Uterus (tissue), 2 donors: Measurements from ENCODE around the gene MKS1.
A peak's percentile ranks its signal among the peaks of the same experiment; 100 is the strongest.

Source experiments
- CTCF ChIP-seq, 4 experiments: fragments of 200-600 bp in 2 of 4; fragments of 450-650 bp in 2 of 4; sonication (generic) in 2 of 4; IDR thresholded peaks; one replicate each; pipeline ENCODE4 v1.5.1; 2016 to 2019; ENCODE audit warnings: antibody characterized with exemption in 4 of 4, mild to moderate bottlenecking in 2 of 4, moderate library complexity in 1 of 4
- POLR2A ChIP-seq, 2 donors: fragments of 450-650 bp; IDR thresholded peaks; one replicate each; pipeline ENCODE4 v1.6.1; 2016; ENCODE audit warnings: antibody characterized with exemption in 2 of 2, mild to moderate bottlenecking in 1 of 2, moderate library complexity in 1 of 2

DNA sequence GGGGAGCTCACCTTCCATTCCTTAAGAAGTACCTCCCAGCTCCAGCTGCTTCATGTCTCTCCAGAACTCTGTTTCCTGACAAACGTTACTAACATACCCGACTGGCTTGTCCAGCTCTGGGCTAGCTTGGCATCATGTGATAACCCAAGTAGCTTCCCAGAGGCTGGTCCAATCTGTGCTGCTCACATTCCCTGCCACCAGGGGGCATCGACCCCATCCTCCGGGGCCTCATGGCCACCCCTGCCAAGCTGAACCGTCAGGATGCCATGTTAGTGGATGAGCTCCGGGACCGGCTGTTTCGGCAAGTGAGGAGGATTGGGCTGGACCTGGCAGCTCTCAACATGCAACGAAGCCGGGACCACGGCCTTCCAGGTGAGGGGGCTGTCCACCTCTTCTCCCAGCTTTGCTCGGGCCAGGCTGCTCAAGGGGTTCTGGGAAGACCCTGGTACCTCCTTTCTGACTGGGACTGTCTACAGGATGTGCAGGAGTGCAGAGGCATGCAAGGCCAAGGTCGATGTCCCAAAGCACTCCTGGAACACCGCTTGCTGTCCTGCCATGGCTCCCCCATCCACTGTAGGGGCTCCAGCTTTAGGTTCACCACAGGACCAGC, 18.9 kb downstream of the MKS1 start:
- TF ChIP-seq CTCF (IDR thresholded peaks at IDR 0.05) (peak in 1 of 4 experiments; percentile 33), POLR2A (IDR thresholded peaks at IDR 0.05) (no peak)
